ENCODE results near the gene HACE1.

The HACE1 gene

GRCh38 chr6:104736545-104736944, 123.2 kb downstream of the HACE1 start:
- no peak for TF ChIP-seq CTCF (IDR thresholded peaks at IDR 0.05; ENCODE audit: low read depth, low read length)
- DNase-seq, result no peak
- no peak overlapping the region for H3K27ac ChIP-seq
- no peaks in the 10 kb centered on the region for H3K9me3 ChIP-seq (ENCODE audit: severe bottlenecking)
- no peak overlapping the region for H3K4me3 ChIP-seq (ENCODE audit: low read depth, low read length)
- H3K36me3 ChIP-seq, result peaks cover 3% of the 10 kb centered on the region; the same call in 1 of the 2 replicates
- no peaks in the 10 kb centered on the region for H3K27me3 ChIP-seq (ENCODE audit: insufficient read depth, low read depth, severe bottlenecking)

GRCh38 chr6:104730450-104730849, 129.3 kb downstream of the HACE1 start:
- Histone ChIP-seq H3K27ac (no peak overlapping the region), H3K27me3 (ENCODE audit: insufficient read depth, low read depth, severe bottlenecking) (no peaks in the 10 kb centered on the region), H3K9me3 (ENCODE audit: severe bottlenecking) (no peaks in the 10 kb centered on the region), H3K4me3 (ENCODE audit: low read depth, low read length) (no peak overlapping the region), H3K36me3 (peaks cover 3% of the 10 kb centered on the region; the same call in 1 of the 2 replicates)
- no peak for DNase-seq
- no peak for TF ChIP-seq CTCF (IDR thresholded peaks at IDR 0.05; ENCODE audit: low read depth, low read length)

GRCh38 chr6:104729433-104729832, 130.3 kb downstream of the HACE1 start:
- TF ChIP-seq CTCF (IDR thresholded peaks at IDR 0.05; ENCODE audit: low read depth, low read length), result no peak
- Histone ChIP-seq H3K36me3 (peaks cover 3% of the 10 kb centered on the region; the same call in 1 of the 2 replicates), H3K27me3 (ENCODE audit: insufficient read depth, low read depth, severe bottlenecking) (no peaks in the 10 kb centered on the region), H3K27ac (no peak overlapping the region), H3K4me3 (ENCODE audit: low read depth, low read length) (no peak overlapping the region), H3K9me3 (ENCODE audit: severe bottlenecking) (no peaks in the 10 kb centered on the region)
- DNase-seq, result no peak

GRCh38 chr6:104728448-104728847, 131.3 kb downstream of the HACE1 start:
- no peak overlapping the region for H3K27ac ChIP-seq
- no peak overlapping the region for H3K4me3 ChIP-seq (ENCODE audit: low read depth, low read length)
- no peak for TF ChIP-seq CTCF (IDR thresholded peaks at IDR 0.05; ENCODE audit: low read depth, low read length)
- H3K9me3 ChIP-seq (ENCODE audit: severe bottlenecking), result no peaks in the 10 kb centered on the region
- H3K27me3 ChIP-seq (ENCODE audit: insufficient read depth, low read depth, severe bottlenecking), result no peaks in the 10 kb centered on the region
- 0 out of 2 replicates have a peak, but pooled peaks cover 3% of the 10 kb centered on the region for H3K36me3 ChIP-seq
- DNase-seq, result no peak

GRCh38 chr6:104718672-104719071, 141.0 kb downstream of the HACE1 start:
- H3K27me3 ChIP-seq (ENCODE audit: insufficient read depth, low read depth, severe bottlenecking), result no peaks in the 10 kb centered on the region
- no peak for TF ChIP-seq CTCF (IDR thresholded peaks at IDR 0.05; ENCODE audit: low read depth, low read length)
- no peaks in the 10 kb centered on the region for H3K36me3 ChIP-seq
- no peaks in the 10 kb centered on the region for H3K9me3 ChIP-seq (ENCODE audit: severe bottlenecking)
- H3K4me3 ChIP-seq (ENCODE audit: low read depth, low read length), result no peak overlapping the region
- no peak overlapping the region for H3K27ac ChIP-seq
- no peak for DNase-seq

- no peaks in the 10 kb centered on the region for H3K27me3 ChIP-seq (ENCODE audit: insufficient read depth, low read depth, severe bottlenecking)
- no peak overlapping the region for H3K27ac ChIP-seq
- H3K4me3 ChIP-seq (ENCODE audit: low read depth, low read length), result no peak overlapping the region
- no peak for DNase-seq
- H3K9me3 ChIP-seq (ENCODE audit: severe bottlenecking), result no peaks in the 10 kb centered on the region
- no peaks in the 10 kb centered on the region for H3K36me3 ChIP-seq
- no peak for TF ChIP-seq CTCF (IDR thresholded peaks at IDR 0.05; ENCODE audit: low read depth, low read length)
Measured at GRCh38 chr6:104716858-104717257, 142.9 kb downstream of the HACE1 start.

All from WERI-Rb-1 (cell line).